Central memory CD4-positive, alpha-beta T cell (primary cell): Measurements from ENCODE around the gene MBNL1.
A peak's percentile ranks its signal among the peaks of the same experiment; 100 is the strongest.
"Not testable (repeated sequence)": the region's sequence is repeated elsewhere in the genome, so short reads cannot be mapped to it uniquely, and the experiment has no call there.

Experiments
- DNase-seq: peaks from one replicate; pipeline ENCODE4 v3.0.0; 2022

The MBNL1 gene

GRCh38 chr3:152321955-152322377 lies 53.2 kb downstream of the MBNL1 start:
- DNase-seq: no peak

- no peak for DNase-seq
These were observed 54.0 kb downstream of the MBNL1 start for GRCh38 chr3:152322756-152323155.

- DNase-seq: peak; percentile 33
These were observed 55.1 kb downstream of the MBNL1 start for GRCh38 chr3:152323834-152324233.

GRCh38 chr3:152325136-152325535 lies 56.4 kb downstream of the MBNL1 start:
- no peak for DNase-seq

- no peak for DNase-seq
These were observed 58.5 kb downstream of the MBNL1 start for GRCh38 chr3:152327203-152327602.

GRCh38 chr3:152328841-152329240 lies 60.1 kb downstream of the MBNL1 start:
- no peak for DNase-seq

- DNase-seq: no peak
These were observed 61.8 kb downstream of the MBNL1 start for GRCh38 chr3:152330559-152330958.

GRCh38 chr3:152331018-152331541 lies 62.4 kb downstream of the MBNL1 start:
- DNase-seq: no peak

DNA sequence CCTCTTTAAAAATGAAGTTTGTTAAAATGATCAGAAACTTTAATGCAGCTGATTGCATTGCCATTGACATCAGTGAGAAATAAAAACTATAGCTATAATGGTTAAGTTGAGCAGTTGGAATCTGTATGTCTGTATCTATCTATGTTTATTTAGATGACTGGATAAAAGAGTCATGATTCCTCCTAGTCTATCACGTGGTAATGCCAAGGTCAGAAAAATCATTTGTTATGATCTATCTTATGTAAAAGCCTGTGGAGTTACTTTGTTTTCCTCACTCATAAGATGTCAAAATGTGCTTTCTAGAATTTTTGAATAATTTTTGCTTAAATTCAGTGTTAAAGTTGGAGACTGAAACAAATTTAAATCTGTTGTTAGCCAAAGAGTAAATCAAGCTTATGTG lies 63.3 kb downstream of the MBNL1 start:
- no peak for DNase-seq

DNA sequence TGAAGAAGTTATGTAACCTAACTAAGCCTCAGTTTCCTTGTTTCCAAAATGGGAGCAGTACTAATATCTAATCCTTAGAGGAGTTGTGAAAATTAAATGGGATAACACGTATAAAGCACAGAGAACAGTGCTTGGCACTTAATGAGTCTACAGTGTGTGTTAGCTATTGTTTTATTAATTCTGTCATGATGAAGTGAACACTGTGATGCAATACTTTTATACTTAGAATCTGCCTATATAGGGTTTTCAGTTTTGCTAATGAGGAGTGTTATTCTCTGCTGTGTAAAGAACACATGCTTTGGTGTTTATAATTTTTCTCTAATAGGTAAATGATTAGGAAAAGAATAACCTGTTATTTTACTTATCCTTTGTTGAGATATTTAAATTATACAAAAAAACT lies 65.2 kb downstream of the MBNL1 start:
- no peak for DNase-seq

DNA sequence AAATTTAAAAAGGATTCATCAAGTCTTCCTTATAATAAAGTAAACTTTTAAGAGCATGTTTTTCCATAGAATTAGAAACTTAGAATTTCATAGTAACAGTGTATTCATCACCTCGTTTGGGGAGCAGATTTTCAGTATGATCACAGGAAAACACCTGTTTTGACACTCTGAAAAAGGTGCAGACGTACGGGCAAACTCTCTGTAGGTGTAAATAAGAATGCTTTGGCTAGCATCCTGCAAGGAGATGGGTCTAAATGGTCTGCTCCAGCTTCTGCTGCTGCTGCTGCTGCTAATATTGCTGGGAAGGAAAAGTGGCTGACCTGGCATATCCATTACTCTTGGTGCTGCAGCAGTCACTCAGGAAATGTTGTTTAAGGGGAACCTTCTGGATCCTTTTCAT lies 66.0 kb downstream of the MBNL1 start:
- no peak for DNase-seq

DNA sequence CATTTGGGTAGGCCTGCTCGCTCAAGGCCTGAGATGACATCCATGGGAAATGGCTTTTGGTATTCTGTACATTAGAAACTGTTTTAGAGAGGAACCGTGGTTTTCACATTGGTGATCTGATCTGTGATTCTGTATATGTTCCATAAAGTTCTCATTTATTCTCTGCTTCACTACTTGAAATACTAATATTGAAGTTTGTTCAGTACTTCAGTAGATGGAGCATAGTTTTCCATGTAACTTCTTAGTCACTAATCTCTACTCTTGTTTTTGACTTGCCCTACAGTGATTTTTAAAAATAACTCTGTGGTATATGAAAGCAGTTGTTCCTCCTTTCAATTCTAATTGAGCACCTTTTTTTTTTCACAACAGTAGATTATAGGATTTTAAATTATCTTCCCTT lies 66.5 kb downstream of the MBNL1 start:
- no peak for DNase-seq

DNA sequence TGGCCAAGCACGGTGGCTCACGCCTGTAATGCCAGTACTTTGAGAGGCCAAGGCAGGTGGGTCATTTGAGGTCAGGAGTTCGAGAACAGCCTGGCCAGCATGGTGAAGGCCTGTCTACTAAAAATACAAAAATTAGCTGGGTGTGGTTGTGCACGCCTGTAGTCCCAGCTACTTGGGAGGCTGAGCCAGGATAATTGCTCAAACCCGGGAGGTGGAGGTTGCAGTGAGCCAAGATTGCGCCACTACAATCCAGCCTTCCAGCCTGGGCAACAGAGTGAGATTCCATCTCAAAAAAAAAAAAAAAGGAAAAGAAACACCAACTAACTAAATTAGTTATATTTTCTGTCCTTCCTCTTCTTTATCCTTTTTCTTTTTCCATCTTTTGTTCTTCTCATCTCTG lies 68.6 kb downstream of the MBNL1 start:
- not testable (repeated sequence) for DNase-seq

GRCh38 chr3:152338159-152338720 lies 69.5 kb downstream of the MBNL1 start:
- no peak for DNase-seq

DNA sequence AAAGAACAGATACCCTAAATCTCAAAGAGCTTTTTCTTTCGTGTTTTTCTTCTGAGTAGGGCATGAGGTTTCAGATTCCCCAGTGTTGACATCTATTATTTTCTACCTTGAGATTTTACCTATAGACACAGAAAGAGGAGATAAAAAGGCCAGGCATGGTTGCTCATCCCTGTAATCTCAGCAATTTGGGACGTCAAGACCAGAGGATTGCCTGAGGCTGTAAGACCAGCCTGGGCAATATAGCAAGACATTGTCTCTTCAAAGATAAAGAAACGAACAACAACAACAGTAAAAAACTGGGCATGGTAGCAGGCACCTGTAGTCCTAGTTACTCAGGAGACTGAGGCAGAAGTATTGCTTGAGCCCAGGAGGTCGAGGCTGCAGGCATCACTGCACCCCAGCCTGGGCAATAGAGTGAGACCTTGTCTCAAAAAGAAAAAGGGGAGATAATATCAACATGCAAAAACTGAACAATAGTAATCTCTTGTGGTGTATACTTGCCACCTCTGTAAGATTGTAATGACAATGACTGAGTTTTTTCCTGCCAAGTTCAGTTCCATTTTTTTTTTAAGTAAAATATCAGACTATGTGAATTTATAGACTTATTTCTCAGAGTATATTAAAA lies 71.3 kb downstream of the MBNL1 start:
- no peak for DNase-seq

GRCh38 chr3:152345233-152345632 lies 76.5 kb downstream of the MBNL1 start:
- no peak for DNase-seq

GRCh38 chr3:152346058-152346457 lies 77.3 kb downstream of the MBNL1 start:
- DNase-seq: no peak

DNA sequence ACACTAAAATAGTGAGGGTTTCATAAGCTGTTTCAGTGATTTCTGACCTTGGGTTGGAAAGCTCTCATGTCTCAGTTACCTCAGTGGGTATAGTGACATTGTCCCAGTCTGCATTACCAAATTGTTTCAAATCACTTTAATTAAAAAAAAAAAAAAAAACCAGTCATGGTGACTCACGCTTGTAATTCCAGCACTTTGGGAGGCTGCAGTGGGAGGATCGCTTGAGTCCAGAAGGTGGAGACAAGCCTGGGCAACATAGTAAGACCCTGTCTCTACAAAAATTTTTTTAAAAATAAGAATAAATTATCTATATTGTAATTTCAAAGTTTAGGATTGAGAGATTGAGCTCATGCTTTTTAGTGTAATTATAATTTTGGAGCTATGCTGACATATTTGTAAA lies 78.0 kb downstream of the MBNL1 start:
- DNase-seq: no peak

DNA sequence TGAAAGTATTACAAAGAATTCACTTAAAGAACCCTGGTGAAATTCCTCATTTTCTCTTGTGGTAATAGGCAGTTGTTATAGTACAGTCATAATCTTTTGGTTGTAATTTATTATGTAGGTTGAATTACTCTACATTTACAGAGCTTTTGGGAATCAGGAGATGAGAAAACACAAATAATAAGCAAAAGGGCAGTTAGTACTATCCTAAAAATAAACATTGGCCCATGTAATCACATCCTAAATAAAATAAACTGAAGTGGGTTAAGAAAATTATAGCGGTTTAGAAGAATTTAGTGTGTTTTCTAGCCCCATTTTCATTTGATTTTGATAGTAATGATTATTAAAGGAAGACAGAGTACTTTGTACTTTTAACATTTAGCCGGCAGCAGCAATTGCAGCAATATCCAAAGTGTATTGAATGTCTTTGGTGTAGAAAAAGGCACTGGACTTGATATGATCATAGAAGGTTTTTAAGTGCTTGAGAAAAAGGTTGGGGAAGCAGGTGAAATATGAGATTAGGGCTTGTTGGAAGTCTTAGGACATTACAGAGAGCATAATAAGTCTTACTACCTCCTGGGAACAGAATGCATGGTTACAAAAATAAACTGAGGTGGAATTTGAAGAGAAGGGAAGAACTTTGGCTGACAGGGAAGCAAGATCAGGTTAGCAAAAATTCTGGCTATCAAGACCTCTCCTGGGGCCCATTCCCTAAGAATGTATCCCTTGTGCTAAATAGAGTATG lies 79.9 kb downstream of the MBNL1 start:
- no peak for DNase-seq

DNA sequence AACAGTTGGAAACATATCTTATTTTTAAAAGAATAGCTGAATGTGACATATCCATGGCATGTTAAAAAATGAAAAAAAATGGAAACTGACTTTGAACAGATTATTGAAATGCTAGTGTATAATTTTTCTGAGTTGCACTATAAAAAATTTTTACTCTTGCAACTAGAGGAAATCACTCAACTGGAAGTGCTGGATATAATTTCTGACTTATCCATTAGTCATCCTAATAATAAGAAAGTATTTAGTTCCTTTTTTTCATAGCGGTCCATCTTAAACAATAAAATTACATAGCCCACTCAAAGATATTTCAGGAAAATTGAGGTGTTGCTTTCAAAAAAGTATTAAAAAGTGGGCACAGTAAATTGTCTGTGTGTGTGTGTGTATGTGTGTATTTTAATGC lies 80.7 kb downstream of the MBNL1 start:
- DNase-seq: no peak

DNA sequence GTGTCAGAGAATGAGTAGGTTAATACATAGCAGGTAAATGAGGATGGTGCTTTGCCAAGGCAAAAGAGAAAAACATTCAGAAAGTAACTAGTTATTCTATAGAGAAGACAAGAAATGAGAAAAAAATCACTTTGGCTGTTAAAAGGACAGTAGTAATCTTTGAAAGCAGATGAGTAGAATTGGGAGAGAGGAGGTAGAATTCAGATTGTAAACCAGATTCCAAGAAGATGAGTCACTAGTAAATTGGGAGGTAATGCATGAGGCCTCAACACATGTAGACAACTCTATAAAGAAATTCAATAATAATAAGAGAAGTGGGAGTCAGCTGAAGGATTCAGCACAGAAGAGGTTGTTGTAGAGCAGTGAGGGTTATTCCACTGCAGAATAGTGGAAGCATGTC lies 81.4 kb downstream of the MBNL1 start:
- no peak for DNase-seq

GRCh38 chr3:152350776-152351175 lies 82.0 kb downstream of the MBNL1 start:
- no peak for DNase-seq

DNA sequence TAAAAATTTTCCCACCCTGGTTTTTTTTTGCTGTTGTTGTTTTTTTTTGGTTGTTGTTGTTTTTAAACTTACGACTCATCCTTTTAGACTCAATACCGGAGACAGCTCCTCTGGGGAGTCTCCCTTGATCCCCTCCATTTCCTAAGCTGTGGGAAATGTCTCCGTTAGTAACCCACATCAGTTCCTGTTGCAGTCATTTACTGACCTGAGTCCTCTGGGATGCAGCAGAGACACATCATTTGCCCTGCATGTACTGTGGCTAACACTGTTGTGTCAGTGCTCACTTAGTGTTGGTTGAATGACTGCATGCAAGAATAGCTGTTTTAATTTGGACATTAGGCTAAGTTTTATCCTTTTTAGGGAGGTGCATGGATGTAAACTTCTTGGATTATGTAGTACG lies 83.8 kb downstream of the MBNL1 start:
- no peak for DNase-seq

GRCh38 chr3:152353578-152353977 lies 84.8 kb downstream of the MBNL1 start:
- DNase-seq: no peak
